NCI-H82 treated with DMSO at 0.1 percent for 48 hours (cell line): ENCODE data around the gene ADAMTS7.
"Not testable (repeated sequence)": the region's sequence is repeated elsewhere in the genome, so short reads cannot be mapped to it uniquely, and the experiment has no call there.

Source experiments
- DNase-seq: peaks from one replicate; lab custom pipeline; 2025; ENCODE audit not compliant: unreplicated experiment; lab: John Stamatoyannopoulos, UW

The ADAMTS7 gene

GRCh38 chr15:78788016-78788660 is 23.1 kb downstream of the ADAMTS7 start:
- DNase-seq: no peak

- not testable (repeated sequence) for DNase-seq
Measured at GRCh38 chr15:78782402-78782801, 28.9 kb downstream of the ADAMTS7 start.

- DNase-seq: not testable (repeated sequence)
Measured at GRCh38 chr15:78781381-78781780, 29.9 kb downstream of the ADAMTS7 start.

GRCh38 chr15:78779975-78780374 is 31.3 kb downstream of the ADAMTS7 start:
- DNase-seq: not testable (repeated sequence)

DNA sequence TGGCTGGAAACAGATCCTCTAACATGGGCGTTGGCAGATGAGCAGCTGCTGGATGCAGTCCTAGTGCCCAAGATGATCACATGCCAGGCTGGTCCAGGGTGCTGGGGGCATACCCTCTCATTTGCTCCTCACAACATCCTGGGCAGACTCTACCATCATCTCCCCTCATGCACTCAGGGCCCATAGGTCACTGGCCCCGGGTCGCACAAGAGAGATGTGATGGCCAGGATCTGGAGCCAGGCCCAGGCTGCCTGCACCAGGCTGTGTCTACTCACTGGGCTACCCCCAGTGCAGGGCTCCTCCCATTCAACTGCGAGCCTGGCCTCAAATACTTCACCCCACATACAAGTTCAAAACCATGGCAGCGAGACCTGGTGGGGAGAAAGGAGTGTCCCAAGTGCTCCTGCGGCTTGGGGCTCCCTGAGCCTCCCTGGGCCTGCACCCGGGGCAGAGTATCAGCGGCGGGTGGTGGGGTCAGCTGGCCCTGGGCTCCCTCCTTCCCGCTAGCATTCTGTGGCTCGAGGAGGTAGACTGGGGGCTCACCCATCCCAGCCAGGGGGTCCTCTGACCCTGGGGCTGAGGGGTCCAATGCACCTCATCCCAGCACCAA is 32.0 kb downstream of the ADAMTS7 start:
- DNase-seq: not testable (repeated sequence)

DNA sequence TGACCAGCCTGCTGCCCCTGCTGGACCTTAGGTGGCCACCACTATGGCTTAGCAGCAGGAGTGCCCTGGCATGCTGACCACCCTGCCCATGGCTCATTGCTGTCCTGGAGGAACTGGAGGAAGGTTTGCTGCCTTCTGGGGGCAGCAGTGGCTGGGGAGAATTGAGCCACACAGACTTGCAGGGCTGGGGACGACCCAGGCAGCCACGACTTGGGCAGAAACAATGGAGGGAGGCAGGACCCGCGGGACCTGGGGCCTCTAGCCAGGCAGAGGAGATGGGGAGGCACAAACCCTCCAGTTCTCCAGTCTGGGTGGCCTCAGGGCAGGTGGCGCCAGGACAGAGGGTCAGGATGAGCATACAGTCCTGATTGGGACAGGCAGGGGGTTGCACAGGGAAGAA is 32.8 kb downstream of the ADAMTS7 start:
- no peak for DNase-seq

DNA sequence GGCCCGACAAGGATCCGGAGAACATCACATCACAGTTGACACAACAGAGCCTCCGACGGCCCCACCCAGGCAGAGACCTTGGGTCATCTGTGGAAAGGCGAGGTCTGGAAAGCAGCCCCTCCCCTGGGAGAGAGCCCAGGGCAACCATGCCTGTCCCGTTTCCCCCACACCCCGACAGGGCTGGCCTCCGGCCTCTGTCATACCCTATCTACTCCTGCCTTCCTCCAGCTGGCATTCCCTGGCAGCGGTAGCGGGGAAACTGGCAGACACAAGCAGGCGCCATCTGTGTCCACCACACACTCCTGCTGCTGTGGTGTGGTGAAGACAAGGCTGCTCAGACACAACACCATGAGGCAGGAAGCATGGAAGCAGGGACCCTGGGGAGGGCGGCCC is 33.3 kb downstream of the ADAMTS7 start:
- not testable (repeated sequence) for DNase-seq

GRCh38 chr15:78777290-78777952 is 33.8 kb downstream of the ADAMTS7 start:
- not testable (repeated sequence) for DNase-seq

GRCh38 chr15:78776046-78776925 is 35.0 kb downstream of the ADAMTS7 start:
- DNase-seq: not testable (repeated sequence)

GRCh38 chr15:78775472-78775871 is 35.8 kb downstream of the ADAMTS7 start:
- DNase-seq: no peak

GRCh38 chr15:78774451-78774990 is 36.7 kb downstream of the ADAMTS7 start:
- not testable (repeated sequence) for DNase-seq

- DNase-seq: not testable (repeated sequence)
Measured at GRCh38 chr15:78773765-78774450, 37.4 kb downstream of the ADAMTS7 start.

- DNase-seq: no peak
Measured at GRCh38 chr15:78772738-78773137, 38.5 kb downstream of the ADAMTS7 start.

- not testable (repeated sequence) for DNase-seq
Measured at GRCh38 chr15:78771436-78772000, 39.7 kb downstream of the ADAMTS7 start.

- DNase-seq: not testable (repeated sequence)
Measured at GRCh38 chr15:78771020-78771419, 40.2 kb downstream of the ADAMTS7 start.

DNA sequence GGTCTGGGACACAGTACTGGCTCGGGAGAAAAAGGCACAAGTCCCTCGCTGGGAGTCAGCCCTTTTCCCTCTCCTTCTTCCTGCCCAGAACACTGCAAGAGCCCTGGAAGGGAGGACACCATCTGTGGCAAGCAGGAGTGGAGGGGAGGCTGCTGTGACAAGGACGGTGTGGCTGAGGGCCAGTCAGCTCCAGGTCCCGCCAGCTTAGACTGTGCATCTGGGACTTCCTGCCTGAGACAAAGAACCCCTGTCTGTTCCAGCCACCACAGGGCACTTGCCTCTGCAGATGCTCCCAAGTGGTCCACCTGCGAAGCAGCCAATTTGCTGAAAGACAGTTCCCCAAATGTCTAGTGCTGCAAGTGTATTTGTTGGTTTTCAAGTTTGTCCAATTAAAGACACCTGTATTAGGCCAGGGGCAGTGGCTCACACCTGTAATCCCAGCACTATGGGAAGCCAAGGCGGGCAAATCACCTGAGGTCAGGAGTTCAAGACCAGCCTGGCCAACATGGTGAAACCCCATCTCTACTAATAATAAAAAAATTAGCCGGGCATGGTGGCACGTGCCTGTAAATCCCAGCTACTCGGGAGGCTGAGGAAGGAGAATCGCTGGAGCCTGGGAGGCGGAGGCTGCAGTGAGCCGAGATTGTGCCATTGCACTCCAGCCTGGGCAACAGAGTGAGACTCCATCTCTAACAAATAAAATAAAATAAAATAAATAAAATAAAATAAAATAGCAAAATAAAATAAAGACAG is 41.6 kb downstream of the ADAMTS7 start:
- not testable (repeated sequence) for DNase-seq

DNA sequence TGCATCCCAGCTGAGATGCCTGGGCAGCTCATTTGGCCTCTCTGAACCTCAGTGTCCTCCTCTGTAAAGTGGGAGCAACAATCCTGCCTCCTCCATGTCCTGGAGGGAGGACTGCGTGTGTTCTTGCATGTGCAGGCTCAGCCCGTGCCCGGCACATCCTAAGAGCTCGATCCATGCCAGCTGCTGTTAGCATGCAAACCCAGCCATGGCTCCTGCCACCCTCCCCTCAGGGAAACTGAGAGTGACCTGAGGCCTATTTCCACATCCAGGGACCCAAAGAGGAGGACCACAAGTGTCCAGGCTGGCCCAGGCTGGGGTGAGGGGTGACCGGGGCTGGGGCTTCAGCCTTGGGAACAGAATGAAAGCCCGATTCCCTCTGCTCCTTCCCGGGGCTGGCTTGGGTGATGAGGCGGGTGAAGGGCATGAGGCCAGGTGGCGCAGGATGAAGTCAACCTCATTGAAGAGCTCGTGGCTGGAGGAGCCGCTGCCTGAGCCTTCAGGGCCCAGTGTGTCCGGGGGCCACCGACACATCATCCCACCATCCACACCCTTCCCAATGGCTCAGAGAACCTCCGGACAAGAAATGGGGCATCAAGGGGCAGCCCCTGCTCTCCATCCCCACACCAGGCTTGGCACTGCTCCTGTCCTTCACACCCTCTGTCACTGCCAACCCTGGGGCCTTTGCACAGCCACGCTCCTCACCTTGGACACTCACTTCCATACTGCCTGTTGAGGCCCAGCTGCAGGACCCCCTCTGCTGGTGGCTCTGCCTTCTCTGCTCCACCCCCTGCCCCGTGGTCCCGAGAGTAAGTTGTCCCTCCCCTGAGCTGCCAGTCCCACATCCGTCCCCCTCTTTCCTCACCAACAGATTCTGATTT is 42.5 kb downstream of the ADAMTS7 start:
- DNase-seq: no peak

DNA sequence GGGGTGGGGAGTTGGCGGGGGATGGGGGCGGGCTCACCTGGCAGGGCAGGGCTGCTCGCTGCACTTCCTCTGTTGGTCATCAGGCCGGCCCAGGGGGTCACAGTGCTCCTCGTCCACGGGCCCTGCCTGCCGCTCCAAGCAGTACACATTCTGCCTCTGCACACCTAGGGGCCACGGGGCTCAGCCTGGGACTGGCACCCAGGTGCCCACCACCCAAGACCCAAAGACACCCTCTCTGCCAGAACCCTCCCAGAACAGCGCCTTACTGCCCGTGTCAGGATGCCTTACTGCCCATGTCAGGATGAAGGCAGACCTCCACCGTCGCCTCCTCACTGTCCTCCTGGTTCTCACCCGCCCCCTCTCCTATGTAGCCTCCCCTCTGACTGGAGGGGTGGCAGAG is 43.2 kb downstream of the ADAMTS7 start:
- no peak for DNase-seq
